AG09319 (cell line): ENCODE measurements around the gene COL13A1.
A peak's percentile ranks its signal among the peaks of the same experiment; 100 is the strongest.

ENCODE experiments used
- DNase-seq: peaks from one replicate; pipeline ENCODE4 v3.0.0-alpha.2; 2010; ENCODE audit warnings: low read depth; ENCODE audit errors: extremely low read depth
- TF ChIP-seq, protein P1 (sequence below): IDR thresholded peaks from 2 replicates; pipeline ENCODE4 v1.5.1; 2011; ENCODE audit warnings: low read depth, mild to moderate bottlenecking, inconsistent platforms, low read length, moderate library complexity

COL13A1 gene

DNA sequence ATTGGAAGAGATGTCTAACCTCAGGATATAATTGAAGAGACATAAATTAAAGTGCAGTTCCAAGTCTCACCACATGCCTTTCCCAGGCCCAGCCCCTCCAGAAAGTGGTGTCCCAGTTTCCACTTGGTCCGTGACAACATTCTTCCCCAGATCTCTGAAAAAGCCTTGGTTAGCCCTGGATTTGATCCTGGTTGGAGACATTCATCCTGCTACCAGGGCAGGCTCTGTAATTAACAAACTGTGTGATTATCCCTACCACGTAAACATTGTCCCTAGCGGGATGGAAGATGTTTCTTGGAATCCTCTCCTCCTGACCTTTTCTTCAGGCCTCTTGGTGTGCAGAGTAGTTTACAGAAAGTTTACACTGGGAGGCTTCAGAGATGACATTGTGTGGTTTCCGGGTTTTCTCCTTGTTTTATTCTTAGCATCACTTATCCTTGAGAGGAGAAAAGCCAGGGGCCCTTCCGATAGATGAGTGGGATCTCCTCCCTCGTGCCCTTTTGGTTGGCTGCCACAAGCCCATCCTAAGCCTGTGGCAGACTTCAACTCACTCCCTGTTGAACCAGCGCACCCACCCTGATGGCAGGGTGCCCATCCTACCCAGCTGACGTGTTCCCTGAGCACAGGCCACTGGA, 83.8 kb downstream of the COL13A1 start:
- TF ChIP-seq, protein P1, sequence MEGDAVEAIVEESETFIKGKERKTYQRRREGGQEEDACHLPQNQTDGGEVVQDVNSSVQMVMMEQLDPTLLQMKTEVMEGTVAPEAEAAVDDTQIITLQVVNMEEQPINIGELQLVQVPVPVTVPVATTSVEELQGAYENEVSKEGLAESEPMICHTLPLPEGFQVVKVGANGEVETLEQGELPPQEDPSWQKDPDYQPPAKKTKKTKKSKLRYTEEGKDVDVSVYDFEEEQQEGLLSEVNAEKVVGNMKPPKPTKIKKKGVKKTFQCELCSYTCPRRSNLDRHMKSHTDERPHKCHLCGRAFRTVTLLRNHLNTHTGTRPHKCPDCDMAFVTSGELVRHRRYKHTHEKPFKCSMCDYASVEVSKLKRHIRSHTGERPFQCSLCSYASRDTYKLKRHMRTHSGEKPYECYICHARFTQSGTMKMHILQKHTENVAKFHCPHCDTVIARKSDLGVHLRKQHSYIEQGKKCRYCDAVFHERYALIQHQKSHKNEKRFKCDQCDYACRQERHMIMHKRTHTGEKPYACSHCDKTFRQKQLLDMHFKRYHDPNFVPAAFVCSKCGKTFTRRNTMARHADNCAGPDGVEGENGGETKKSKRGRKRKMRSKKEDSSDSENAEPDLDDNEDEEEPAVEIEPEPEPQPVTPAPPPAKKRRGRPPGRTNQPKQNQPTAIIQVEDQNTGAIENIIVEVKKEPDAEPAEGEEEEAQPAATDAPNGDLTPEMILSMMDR = peak; percentile 34
- DNase-seq = no peak

DNA sequence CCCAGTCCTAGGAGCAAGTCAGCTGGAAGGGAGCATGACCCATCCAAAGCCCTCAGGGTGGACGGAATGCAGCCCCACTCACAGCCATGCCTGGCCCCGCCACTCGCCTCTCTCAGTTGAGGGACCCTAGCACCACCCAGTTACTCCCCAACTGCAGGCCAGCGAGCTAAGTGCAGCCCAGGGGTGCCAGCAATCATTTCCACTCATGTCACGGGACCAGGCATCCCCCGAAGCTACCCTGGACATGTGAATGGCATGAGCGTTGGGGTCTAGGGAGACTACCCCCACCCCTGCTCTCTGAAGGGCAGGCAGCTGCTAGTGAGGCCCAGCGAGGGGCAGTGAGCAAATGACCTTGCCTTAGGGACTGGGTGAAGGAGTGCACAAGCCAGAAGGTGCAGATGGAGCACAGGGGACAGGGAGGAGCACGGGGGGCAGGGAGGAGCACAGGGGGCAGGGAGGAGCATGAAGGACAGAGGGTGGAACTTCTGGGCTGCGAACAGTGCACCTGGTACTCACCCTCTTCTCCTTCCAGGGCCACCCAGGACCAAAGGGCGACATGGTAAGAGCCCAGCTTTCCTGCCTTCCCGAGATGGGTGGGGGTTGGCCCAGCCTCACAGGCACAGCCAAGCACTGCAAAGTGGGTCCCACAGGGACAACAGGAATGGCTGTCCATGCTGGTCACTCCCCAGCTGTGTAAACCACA, 87.3 kb downstream of the COL13A1 start:
- TF ChIP-seq, protein P1 = no peak
- DNase-seq = no peak

DNA sequence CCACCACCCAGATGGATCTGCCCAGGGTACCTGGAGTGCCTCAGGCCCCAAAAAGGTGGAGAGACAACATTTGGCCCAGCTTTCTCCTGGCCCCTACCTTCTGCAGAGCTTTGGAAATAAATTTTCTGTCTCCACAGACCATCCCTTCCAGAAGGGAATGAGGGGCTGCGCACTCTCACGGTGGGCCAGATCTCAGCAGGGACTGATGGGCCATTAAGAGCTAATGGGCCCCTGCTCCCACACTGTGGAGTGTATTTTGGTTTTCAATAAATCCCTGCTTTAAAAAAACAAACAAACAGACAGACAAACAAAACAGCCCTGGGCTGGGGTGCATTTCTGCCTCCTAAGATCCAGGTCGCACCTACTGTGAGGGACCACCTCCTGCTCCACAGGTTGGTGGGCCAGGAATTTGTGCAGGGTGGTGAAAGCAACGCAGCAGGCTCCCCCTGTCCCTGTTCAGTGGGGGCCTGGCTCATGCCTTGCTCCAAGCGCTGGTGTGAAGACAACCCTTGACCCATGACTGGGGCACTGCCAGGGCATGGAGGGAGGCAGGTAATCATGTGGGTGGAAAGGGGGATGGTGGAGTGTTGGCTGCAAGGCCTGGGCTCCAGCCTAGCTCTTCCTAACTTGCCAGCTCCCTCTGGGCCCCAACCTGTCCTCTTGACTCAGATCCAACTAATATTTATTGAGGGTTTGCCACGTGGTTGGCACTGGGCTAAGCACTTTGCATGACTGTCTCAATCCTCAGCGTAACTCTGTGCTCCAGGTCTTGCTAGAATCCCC, 88.5 kb downstream of the COL13A1 start:
- TF ChIP-seq, protein P1 = no peak
- DNase-seq = no peak

DNA sequence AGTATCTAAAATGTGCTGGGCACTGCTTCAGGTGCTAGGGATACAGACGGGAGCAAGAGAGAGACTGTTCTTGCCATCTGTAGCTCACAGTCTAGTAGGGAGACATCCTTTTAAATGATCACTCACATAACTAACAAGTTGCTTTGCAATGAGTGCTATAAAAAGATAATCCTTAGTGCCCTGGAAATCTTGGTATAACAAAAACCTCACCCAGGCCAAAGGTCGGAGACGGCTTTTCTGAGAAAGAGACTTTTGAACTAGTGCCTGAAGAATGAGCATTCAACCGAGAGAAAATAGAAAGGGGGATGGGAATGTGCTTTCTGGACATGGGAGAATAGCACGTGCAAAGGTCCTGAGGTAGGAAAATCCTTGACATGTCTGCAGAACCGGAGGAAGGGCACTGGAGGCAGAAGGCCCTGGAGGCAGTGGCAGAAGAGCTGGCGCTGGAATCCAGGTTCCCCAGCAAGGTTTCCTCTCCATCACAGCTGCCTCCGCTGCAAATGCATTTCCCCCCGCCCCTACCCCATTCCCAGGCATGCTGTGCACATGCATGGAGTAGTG, 89.4 kb downstream of the COL13A1 start:
- TF ChIP-seq, protein P1 = no peak
- no peak for DNase-seq

DNA sequence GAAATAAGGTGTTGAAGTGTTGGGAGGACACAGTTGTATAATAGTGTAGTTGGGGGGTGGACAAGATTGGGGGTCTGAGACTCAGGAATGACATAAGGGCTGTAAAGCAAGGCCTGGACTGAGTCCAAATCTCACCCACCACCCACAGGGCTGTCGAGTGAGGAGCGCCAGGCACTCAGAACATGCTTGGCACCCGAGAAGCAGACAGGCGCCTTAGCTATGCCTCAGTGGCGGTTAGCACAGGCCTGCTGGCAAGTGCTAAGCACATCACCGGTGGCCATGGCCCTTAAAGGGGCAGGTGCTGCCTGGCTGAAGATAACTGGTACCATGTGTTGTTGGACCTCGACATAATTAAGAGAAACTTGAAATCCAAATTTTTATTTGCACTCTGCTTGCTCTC, 90.7 kb downstream of the COL13A1 start:
- TF ChIP-seq, protein P1 = no peak
- DNase-seq = no peak

DNA sequence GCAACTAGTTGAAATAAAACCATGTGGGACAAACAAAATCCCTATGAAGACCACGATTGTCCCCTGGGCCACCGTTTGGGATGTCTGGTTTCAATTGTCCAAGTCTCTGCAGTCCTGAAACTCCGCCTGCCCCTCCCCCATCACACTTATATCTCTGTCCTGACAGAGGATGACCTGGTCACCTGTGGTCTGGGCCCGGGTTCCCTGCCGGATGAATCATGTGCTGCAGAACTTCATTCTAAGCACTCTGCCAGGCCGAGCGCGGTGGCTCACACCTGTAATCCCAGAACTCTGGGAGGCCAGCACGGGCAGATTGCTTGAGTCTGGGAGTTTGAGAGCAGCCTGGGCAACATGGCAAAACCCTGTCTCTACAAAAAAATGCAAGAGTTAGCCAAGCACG, 91.1 kb downstream of the COL13A1 start:
- no peak for DNase-seq
- TF ChIP-seq, protein P1 = no peak
